Mesenchymal stem cell (in vitro differentiated cells and primary cell): ENCODE data around the gene ARMC2. TPM values are rescaled to one million over a fixed set of nuclear protein-coding genes. Genes with fewer than 3 reads are reported as not detected.

Experiments
- DNase-seq: peaks from one replicate; pipeline ENCODE4 v3.0.0-alpha.2; 2013
- H2AFZ ChIP-seq: one replicate; pipeline ENCODE4 v1.6.1; 2013; ENCODE audit warnings: low read depth, mild to moderate bottlenecking, control low read depth, inconsistent platforms, low read length, moderate library complexity
- H2AK5ac ChIP-seq: 2 replicates; pipeline ENCODE4 v1.6.1; 2013; ENCODE audit warnings: low read length, moderate library complexity, mild to moderate bottlenecking, inconsistent platforms; ENCODE audit not compliant: severe bottlenecking
- H2BK120ac ChIP-seq: one replicate; pipeline ENCODE4 v1.6.1; 2013; ENCODE audit warnings: low read depth, mild to moderate bottlenecking, inconsistent platforms, low read length, moderate library complexity
- H2BK12ac ChIP-seq, 2 experiments: one replicate each; pipeline ENCODE4 v1.6.1; 2013; ENCODE audit warnings: inconsistent platforms in 2 of 2, low read length in 2 of 2, mild to moderate bottlenecking in 2 of 2, moderate library complexity in 2 of 2, control low read depth in 1 of 2
- H2BK15ac ChIP-seq: one replicate; pipeline ENCODE4 v1.6.1; 2013; ENCODE audit warnings: mild to moderate bottlenecking, low read depth, inconsistent platforms; ENCODE audit not compliant: poor library complexity, severe bottlenecking
- H2BK5ac ChIP-seq: 2 replicates; pipeline ENCODE4 v1.6.1; 2013; ENCODE audit warnings: low read depth, mild to moderate bottlenecking, low read length, control low read depth, inconsistent platforms; ENCODE audit not compliant: poor library complexity, severe bottlenecking
- H3K14ac ChIP-seq, 2 experiments: one replicate each; pipeline ENCODE4 v1.6.1; 2013; ENCODE audit warnings: inconsistent platforms in 2 of 2, low read length in 2 of 2, control low read depth in 1 of 2, mild to moderate bottlenecking in 1 of 2, moderate library complexity in 1 of 2
- H3K18ac ChIP-seq, 2 experiments: one replicate each; pipeline ENCODE4 v1.6.1; 2013; ENCODE audit warnings: inconsistent platforms in 2 of 2, low read length in 2 of 2, control low read depth in 1 of 2, low read depth in 1 of 2, mild to moderate bottlenecking in 1 of 2
- H3K23ac ChIP-seq, 2 experiments: one replicate each; pipeline ENCODE4 v1.6.1; 2013; ENCODE audit warnings: inconsistent platforms in 2 of 2, low read length in 2 of 2, mild to moderate bottlenecking in 2 of 2, moderate library complexity in 2 of 2, control low read depth in 1 of 2
- H3K27ac ChIP-seq: 2 replicates; pipeline ENCODE4 v1.5.1; 2013; ENCODE audit warnings: mild to moderate bottlenecking, moderate library complexity, low read length, control low read depth, inconsistent platforms; ENCODE audit not compliant: poor library complexity, severe bottlenecking
- H3K27me3 ChIP-seq, 2 experiments: 2 replicates each; pipeline versions ENCODE4 v1.6.1 to v1.7.0; 2013; ENCODE audit warnings: low read length in 2 of 2, mild to moderate bottlenecking in 2 of 2, moderate library complexity in 2 of 2, control low read depth in 1 of 2, inconsistent platforms in 1 of 2; ENCODE audit not compliant: control insufficient read depth in 1 of 2, insufficient read depth in 1 of 2
- H3K36me3 ChIP-seq, 2 experiments: 2 replicates each; pipeline versions ENCODE4 v1.6.1 to v1.7.0; 2013; ENCODE audit warnings: low read length in 2 of 2, control low read depth in 1 of 2, inconsistent platforms in 1 of 2, low read depth in 1 of 2, mild to moderate bottlenecking in 1 of 2; ENCODE audit not compliant: insufficient read depth in 2 of 2, control insufficient read depth in 1 of 2
- H3K4ac ChIP-seq, 2 experiments: one replicate each; pipeline ENCODE4 v1.6.1; 2013; ENCODE audit warnings: inconsistent platforms in 2 of 2, low read length in 2 of 2, mild to moderate bottlenecking in 2 of 2, moderate library complexity in 2 of 2, control low read depth in 1 of 2, low read depth in 1 of 2
- H3K4me1 ChIP-seq: 2 replicates; pipeline ENCODE4 v1.6.1; 2013; ENCODE audit warnings: low read depth, low read length, control low read depth; ENCODE audit not compliant: control insufficient read depth, insufficient read depth
- H3K4me2 ChIP-seq: 2 replicates; pipeline ENCODE4 v1.6.1; 2013; ENCODE audit warnings: low read length, mild to moderate bottlenecking, inconsistent platforms; ENCODE audit not compliant: poor library complexity, severe bottlenecking
- H3K4me3 ChIP-seq, 2 experiments: 2 replicates each; pipeline versions ENCODE4 v1.5.1 to v1.7.0; 2013; ENCODE audit warnings: low read length in 2 of 2, mild to moderate bottlenecking in 2 of 2, control low read depth in 1 of 2, low read depth in 1 of 2; ENCODE audit not compliant: insufficient read depth in 1 of 2
- H3K79me1 ChIP-seq: replicated peaks from 2 replicates; pipeline ENCODE4 v1.6.1; 2013; ENCODE audit warnings: mild to moderate bottlenecking, control low read depth, low read length, inconsistent platforms; ENCODE audit not compliant: poor library complexity, severe bottlenecking
- H3K9ac ChIP-seq: 2 replicates; pipeline ENCODE4 v1.7.0; 2013; ENCODE audit warnings: mild to moderate bottlenecking, low read length, moderate library complexity
- H3K9me3 ChIP-seq: 2 replicates; pipeline ENCODE4 v1.7.0; 2013; ENCODE audit warnings: mild to moderate bottlenecking, low read length; ENCODE audit not compliant: control insufficient read depth
- H4K8ac ChIP-seq: one replicate; pipeline ENCODE4 v1.6.1; 2013; ENCODE audit warnings: inconsistent platforms, mild to moderate bottlenecking, low read length, moderate library complexity
- H4K91ac ChIP-seq: one replicate; pipeline ENCODE4 v1.6.1; 2013; ENCODE audit warnings: mild to moderate bottlenecking, low read length, inconsistent platforms
- WGBS: methylation state at CpG from one replicate; pipeline ENCODE4 v1.1.7; 2013; ENCODE audit warnings: mixed read lengths; 5-methylcytosine and 5-hydroxymethylcytosine counted together
- polyA plus RNA-seq, 2 experiments: library from polyadenylated mRNA; stranded (reverse); fragments of 200-250 nt; gene quantifications; one replicate each; pipeline ENCODE4 v1.2.3, GENCODE V29; 2013

ARMC2 gene
- 3.1 TPM for polyA plus RNA-seq (2013, experiment 1 of 2)
- polyA plus RNA-seq (2013, experiment 2 of 2): 4.1 TPM

DNA sequence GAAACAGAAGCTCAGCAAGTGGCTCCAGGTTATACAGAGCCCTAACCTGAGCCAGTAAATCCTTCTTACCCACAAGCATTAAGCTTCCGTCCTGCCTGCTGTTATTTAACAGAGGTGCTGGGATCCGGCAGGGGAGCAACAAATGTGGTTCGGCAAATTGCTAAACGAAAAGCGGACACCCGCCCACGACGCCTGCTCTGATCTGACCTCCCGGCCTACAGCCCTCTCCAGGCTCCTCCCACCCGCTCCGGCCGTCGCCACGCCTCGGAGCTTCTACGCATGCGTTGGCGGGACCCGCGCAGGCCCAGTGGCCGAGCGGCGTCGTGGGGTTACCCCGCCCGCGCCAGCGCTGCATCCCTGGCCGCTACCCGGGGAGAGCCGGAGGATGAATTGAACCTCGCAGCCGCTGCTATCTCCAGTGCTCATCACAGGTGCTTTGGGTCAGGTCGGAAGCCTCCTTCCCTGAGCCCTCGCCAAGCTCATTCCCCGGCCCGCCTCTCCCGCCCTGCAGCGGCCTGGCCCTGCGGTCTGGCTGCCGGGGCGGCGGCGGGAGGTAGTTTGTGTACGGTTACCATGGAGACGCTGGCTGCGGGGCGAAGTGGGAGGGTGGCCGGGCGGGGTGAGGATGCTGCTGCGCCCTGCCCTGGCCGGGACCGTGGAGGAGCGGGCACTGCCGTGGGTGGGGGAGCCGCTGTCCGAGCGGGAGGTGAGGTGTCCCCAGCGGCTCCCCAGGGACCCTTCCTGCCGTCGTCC, at the start of gene ARMC2:
ARMC2 (plus strand) TSS at position 307 of the 753 bp plus-strand sequence. CDS start 5,846 bp downstream, outside the sequence.
- no peaks in the 10 kb centered on the region for H3K9me3 ChIP-seq
- peak; percentile 90 for DNase-seq
- H2BK5ac ChIP-seq: peak within 1 kb of the TSS; percentile 33
- no peaks in the 10 kb centered on the region for H3K36me3 ChIP-seq
- peak within 1 kb of the TSS; percentile 77 for H4K8ac ChIP-seq
- H3K79me1 ChIP-seq: peaks cover 19% of the 10 kb centered on the region
- no peak within 1 kb of the TSS for H2AK5ac ChIP-seq
- H2BK15ac ChIP-seq: peak within 1 kb of the TSS; percentile 57
- peak within 1 kb of the TSS; percentile 89 to 95 for H3K4me3 ChIP-seq
- peak within 1 kb of the TSS; percentile 97 for H2AFZ ChIP-seq
- peak within 1 kb of the TSS; percentile 86 to 89 for H3K4ac ChIP-seq
- peak within 1 kb of the TSS; percentile 93 for H3K9ac ChIP-seq
- H3K14ac ChIP-seq: peak within 1 kb of the TSS in 1 of 2 experiments; percentile 2
- no peak within 1 kb of the TSS for H3K27ac ChIP-seq
- peak within 1 kb of the TSS; percentile 94 for H3K4me2 ChIP-seq
- peak within 1 kb of the TSS; percentile 70 for H4K91ac ChIP-seq
- peak within 1 kb of the TSS in 1 of 2 experiments; percentile 0 for H2BK12ac ChIP-seq
- peak within 1 kb of the TSS; percentile 47 to 50 for H3K18ac ChIP-seq
- under 1% methylated on average over 61 of the region's 61 CpGs for WGBS
- H3K27me3 ChIP-seq: no peaks in the 10 kb centered on the region
- H3K23ac ChIP-seq: peak within 1 kb of the TSS in 1 of 2 experiments; percentile 95
- peaks cover 2% of the 10 kb centered on the region for H3K4me1 ChIP-seq
- no peak within 1 kb of the TSS for H2BK120ac ChIP-seq

- Histone ChIP-seq H3K27me3 (no peaks in the 10 kb centered on the region), H4K8ac (peak overlapping the region; percentile 52), H3K27ac (peak overlapping the region; percentile 98), H3K4me1 (peaks cover 13% of the 10 kb centered on the region), H3K4me3 (no peak overlapping the region), H2BK5ac (peak overlapping the region; percentile 87), H2BK12ac (no peak overlapping the region), H3K4me2 (no peak overlapping the region), H2AFZ (no peak overlapping the region), H2BK15ac (no peak overlapping the region), H2BK120ac (no peak overlapping the region), H4K91ac (no peak overlapping the region), H3K14ac (no peak overlapping the region), H2AK5ac (peak overlapping the region; percentile 92), H3K9me3 (no peaks in the 10 kb centered on the region), H3K36me3 (peaks cover 0 to 3% of the 10 kb centered on the region in 2 experiments), H3K23ac (no peak overlapping the region), H3K79me1 (no peaks in the 10 kb centered on the region), H3K9ac (no peak overlapping the region), H3K18ac (no peak overlapping the region), H3K4ac (no peak overlapping the region)
- WGBS: 73% methylated on average over 17 of the region's 18 CpGs
- no peak for DNase-seq
These were observed 49.4 kb upstream of the ARMC2 start for GRCh38 chr6:108798670-108799353.

GRCh38 chr6:108799354-108799717, 48.9 kb upstream of the ARMC2 start:
- no peak overlapping the region for H3K4me3 ChIP-seq
- H3K14ac ChIP-seq: no peak overlapping the region
- no peak overlapping the region for H3K23ac ChIP-seq
- no peak overlapping the region for H2BK15ac ChIP-seq
- H3K18ac ChIP-seq: no peak overlapping the region
- no peak overlapping the region for H4K91ac ChIP-seq
- no peak overlapping the region for H2AFZ ChIP-seq
- H3K9ac ChIP-seq: no peak overlapping the region
- H3K4me2 ChIP-seq: no peak overlapping the region
- no peak overlapping the region for H2BK5ac ChIP-seq
- H3K9me3 ChIP-seq: no peaks in the 10 kb centered on the region
- H3K36me3 ChIP-seq: peaks cover 0 to 3% of the 10 kb centered on the region in 2 experiments
- no peak for DNase-seq
- no peaks in the 10 kb centered on the region for H3K27me3 ChIP-seq
- no peak overlapping the region for H3K4ac ChIP-seq
- peak overlapping the region; percentile 98 for H3K27ac ChIP-seq
- no peak overlapping the region for H4K8ac ChIP-seq
- 95% methylated on average over 6 of the region's 9 CpGs for WGBS
- no peak overlapping the region for H2BK120ac ChIP-seq
- H2AK5ac ChIP-seq: peak overlapping the region; percentile 71
- H3K79me1 ChIP-seq: no peaks in the 10 kb centered on the region
- H2BK12ac ChIP-seq: no peak overlapping the region
- H3K4me1 ChIP-seq: peaks cover 13% of the 10 kb centered on the region

GRCh38 chr6:108799791-108800190, 48.4 kb upstream of the ARMC2 start:
- H2BK12ac ChIP-seq: no peak overlapping the region
- no peaks in the 10 kb centered on the region for H3K9me3 ChIP-seq
- 100% methylated on average over 1 of the region's 1 CpG for WGBS
- no peak overlapping the region for H3K4me2 ChIP-seq
- H2AK5ac ChIP-seq: peak overlapping the region; percentile 89
- DNase-seq: no peak
- H3K27me3 ChIP-seq: no peaks in the 10 kb centered on the region
- H3K14ac ChIP-seq: no peak overlapping the region
- H2BK120ac ChIP-seq: no peak overlapping the region
- no peak overlapping the region for H3K4ac ChIP-seq
- H3K4me1 ChIP-seq: peaks cover 11% of the 10 kb centered on the region
- H4K8ac ChIP-seq: no peak overlapping the region
- H3K79me1 ChIP-seq: no peaks in the 10 kb centered on the region
- no peak overlapping the region for H3K18ac ChIP-seq
- H3K9ac ChIP-seq: no peak overlapping the region
- H3K36me3 ChIP-seq: peaks cover 0 to 3% of the 10 kb centered on the region in 2 experiments
- H2BK15ac ChIP-seq: no peak overlapping the region
- no peak overlapping the region for H3K23ac ChIP-seq
- H3K27ac ChIP-seq: no peak overlapping the region
- H4K91ac ChIP-seq: no peak overlapping the region
- no peak overlapping the region for H2BK5ac ChIP-seq
- no peak overlapping the region for H2AFZ ChIP-seq
- no peak overlapping the region for H3K4me3 ChIP-seq
